NCI-H128 (cell line): ENCODE results near the gene SPATA6L.
A peak's percentile ranks its signal among the peaks of the same experiment; 100 is the strongest.
"Not testable (repeated sequence)": the region's sequence is repeated elsewhere in the genome, so short reads cannot be mapped to it uniquely, and the experiment has no call there.

Experiments
- DNase-seq: peaks from one replicate; lab custom pipeline; 2025; ENCODE audit not compliant: unreplicated experiment; lab: John Stamatoyannopoulos, UW

SPATA6L gene

DNA sequence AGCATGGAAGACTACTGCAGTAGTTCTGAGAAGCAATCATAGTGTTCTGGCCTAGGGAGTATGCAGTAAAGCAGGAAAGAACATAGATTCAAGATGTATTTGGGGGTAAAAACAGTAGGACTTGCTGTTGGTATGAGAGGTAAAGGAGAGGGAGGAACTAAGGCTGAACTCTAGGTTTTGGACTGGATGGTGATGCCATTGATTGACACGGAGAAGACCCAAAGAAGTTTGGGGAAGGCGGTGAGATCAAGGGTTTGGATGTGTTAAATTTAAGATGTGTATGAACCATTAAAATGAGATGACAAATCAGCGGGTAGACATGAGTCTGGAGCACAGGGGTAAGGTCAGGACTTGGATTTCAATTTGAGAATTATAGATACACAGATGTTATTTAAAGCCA is 11.1 kb upstream of the SPATA6L start:
- no peak for DNase-seq

DNA sequence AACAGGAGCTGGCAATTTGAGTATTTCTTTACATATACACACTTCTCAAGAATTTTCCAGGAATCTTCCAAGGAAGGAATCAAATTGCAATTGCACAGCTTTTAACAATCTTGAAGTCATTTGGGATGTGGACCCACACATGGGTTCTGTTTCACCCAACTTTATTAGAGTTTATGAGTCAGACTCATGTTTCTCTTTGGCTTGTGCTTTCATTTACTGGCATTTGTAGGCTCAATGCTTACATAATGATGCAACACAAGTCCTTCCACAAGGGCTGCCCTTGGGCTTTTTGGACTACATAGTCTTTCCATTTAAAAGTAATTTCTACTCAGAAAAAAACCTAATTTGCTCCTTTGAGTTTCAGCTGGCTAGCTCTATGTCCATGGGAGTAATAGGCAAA is 8.5 kb upstream of the SPATA6L start:
- no peak for DNase-seq

DNA sequence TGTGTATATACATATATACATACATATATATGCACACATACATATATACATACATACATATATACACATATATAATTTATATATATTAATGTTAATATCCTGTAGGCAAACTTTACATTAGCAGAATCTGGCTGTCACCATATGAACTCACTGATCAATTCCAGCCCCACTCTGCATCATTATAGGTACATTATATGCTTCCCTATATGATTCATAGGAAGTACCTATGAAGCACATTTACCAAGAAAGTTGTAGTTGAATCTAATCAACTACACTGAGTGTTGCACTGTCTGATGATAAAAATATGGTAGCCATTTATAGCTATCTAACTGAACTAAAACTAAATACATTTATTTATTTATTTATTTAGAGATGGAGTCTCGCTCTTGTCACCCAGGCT is 5.5 kb upstream of the SPATA6L start:
- DNase-seq, result no peak

DNA sequence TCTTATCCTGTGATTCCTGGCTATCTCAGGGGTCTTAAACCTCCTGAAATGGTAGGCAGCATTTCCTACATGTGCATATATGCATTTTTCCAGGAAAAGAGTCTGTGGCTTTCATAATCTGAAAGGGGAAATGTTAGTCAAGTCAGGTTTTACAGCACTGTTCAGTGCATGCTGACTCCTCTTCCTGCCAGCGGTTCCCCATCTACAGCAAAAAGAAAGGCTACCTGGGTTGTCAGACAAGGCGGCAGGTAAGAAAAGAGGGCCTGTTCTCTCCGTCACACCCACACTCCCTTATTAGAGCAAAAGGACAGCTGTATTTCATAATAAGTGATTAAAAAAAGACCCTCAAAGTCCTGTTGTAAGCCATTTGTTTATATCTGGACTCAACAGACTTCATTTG is 4.3 kb upstream of the SPATA6L start:
- DNase-seq, result no peak

DNA sequence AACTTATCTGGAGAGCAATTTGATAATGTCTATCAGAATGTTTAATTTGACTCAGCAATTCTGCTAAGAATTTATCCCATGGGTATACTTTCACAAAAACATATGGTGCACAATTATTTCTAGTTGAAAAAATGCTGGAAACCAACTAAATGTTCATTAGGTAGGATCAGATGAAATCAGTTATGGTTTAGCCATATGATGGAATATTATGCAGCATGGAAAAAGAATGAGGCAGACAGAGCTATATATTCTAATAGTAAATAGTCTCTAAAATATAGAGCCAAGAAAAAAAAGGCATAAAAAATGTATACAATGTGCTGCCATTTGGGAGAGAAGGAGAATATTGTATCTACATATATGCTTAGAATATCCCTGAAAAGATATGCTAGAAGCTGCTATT is 3.6 kb upstream of the SPATA6L start:
- DNase-seq, result no peak

DNA sequence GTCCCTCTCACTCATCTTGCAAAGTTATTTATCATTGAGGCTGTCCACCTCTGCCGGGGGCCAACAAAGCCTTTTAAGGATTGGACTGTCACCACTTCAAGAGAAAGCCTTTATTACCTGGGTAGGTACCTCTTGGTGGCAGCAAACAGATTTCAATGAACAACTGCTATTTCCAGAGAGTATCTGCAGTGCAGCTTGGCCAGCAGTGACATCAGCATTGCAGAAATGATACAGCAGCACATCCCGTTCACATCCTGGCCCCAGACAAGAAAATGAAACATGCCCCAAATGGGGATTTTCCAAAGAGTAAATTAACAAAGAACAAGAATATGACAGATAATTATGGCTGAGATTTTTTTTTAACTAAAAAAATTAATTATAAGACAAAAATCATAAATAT is 2.3 kb upstream of the SPATA6L start:
- DNase-seq, result no peak

DNA sequence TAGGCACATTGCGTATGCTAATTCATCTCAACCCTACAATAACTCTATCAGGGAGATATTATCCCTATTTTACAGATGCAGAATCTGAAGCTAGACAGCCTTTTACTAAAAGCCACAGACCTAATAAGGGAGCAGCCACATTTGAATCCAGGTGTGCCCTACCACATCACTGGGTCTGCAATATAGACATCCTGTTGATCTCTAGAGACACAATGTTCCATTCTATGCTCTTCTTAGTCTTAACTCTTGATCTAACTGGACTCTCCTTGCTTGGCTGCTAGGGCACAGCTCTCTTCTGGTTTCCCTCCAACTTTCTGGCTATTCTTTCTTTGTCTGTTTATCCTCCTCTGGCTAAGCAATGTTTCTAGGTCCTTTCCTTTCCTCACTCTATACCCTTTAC is 1.4 kb upstream of the SPATA6L start:
- no peak for DNase-seq

DNA sequence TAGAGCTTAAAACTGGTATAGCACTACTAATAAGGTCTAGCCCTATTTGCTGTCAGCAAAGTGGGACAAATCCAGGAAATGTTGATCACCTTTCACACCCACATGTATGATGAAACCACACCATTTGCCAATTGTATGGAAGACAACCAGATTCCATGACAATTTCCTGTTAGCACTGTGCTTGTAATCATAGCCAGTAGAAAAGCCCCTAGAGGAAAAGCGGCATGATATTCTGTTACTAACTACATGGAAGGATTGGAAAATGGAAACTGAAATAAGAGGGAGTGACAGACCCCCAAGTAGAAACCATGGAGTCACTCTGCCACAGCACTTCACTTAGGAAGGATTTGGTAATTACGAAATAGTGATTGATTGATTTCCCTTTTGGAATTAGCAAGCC is 923 bp downstream of the SPATA6L start:
- DNase-seq, result no peak

DNA sequence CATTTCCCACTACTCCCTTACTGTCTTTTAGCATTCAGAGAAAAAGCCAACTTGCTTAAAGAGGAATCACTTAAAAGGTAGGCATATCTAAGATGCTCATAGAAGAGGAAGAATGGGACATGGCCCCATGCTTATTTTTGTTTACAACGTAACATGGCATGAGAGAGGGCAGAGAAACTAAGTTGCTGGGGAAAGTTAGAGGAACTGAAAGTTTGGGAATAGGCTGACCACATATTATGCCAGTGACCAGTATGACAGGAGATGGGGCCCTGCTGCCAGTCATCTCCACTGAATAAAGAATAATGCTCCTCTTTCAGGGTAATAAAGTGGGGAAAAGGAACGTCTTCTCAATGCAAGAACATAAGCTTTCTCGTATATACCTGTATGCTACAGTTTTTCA is 2.3 kb downstream of the SPATA6L start:
- DNase-seq, result no peak

DNA sequence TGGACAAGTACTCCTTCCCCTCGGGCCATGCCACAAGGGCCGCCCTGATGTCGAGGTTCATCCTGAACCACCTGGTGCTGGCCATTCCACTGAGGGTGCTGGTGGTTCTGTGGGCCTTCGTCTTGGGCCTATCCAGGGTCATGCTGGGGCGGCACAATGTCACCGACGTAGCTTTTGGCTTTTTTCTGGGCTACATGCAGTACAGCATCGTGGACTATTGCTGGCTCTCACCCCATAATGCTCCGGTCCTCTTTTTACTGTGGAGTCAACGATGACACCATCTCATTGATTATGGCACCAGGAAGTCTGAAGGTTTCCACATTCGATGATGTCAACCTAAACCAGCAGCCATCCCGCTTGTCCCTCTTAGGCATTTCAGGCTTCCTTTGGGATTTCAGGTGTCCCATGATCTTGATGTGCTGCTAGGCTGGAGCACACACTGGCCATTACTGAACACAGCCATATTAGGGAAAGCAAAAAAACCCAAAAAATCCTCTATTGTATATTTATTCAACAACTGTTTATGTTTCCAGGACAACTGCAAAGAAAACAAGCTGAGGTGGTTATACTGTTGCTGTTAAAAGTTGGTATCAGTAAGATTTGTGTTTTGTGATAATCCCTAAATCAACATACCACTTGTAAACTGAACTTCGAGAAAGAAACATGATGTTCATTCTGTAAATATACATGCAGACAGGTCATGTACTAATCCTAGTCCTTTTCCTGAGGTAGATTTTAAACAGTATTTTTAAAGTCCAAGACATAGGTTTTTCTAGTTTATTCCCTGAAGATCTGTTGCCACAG is 3.1 kb downstream of the SPATA6L start:
- DNase-seq, result no peak

DNA sequence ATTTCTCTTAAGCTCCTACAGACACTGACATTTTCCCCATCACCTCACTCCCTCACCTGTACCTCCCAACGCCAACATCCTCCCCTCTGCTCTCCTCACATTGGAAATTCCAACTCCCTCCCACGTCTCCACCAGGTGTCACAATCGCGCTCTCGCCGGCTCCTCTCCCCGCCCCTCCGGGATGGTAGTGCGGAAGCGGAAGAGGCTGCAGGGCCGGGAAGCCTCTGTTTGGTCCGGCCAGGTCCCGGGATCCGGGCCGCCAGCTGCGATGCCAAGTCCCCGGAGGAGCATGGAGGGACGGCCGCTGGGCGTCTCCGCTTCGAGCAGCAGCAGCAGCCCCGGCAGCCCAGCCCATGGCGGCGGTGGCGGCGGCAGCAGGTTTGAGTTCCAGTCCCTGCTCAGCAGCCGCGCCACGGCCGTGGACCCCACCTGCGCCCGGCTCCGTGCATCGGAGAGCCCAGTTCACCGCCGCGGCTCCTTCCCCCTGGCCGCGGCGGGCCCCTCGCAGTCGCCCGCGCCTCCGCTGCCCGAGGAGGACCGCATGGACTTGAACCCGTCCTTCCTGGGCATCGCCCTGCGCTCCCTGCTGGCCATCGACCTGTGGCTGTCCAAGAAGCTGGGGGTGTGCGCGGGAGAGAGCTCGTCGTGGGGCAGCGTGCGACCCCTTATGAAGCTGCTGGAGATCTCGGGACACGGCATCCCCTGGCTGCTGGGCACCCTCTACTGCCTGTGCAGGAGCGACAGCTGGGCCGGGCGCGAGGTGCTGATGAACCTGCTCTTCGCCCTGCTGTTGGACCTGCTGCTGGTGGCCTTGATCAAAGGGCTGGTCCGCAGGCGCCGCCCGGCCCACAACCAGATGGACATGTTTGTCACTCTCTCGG is 3.9 kb downstream of the SPATA6L start, which contains the start of gene PLPP6:
TSS of gene PLPP6 (plus strand) at position 187 of the 881 bp plus-strand sequence. CDS start at position 269, 82 bp downstream.
- DNase-seq, result peak; percentile 83

DNA sequence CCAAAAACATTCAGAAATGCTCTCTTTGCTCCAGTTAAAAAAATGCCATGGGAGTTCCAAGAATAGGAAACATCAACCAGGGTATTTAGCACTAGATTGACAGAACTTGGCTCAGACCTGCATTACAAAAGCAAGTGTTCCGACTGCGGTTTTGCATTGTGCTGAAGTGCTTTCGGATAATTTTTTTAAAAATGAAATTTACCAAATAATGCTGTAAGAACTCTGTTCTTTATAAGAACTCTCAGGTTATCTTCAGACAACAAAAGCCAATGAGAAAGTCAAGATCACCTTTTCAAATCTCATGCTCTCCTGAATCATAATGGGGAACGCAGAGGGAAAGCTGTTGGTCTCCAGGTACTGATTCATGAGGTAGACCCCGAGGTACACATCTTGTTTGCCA is 4.7 kb downstream of the SPATA6L start:
- no peak for DNase-seq

DNA sequence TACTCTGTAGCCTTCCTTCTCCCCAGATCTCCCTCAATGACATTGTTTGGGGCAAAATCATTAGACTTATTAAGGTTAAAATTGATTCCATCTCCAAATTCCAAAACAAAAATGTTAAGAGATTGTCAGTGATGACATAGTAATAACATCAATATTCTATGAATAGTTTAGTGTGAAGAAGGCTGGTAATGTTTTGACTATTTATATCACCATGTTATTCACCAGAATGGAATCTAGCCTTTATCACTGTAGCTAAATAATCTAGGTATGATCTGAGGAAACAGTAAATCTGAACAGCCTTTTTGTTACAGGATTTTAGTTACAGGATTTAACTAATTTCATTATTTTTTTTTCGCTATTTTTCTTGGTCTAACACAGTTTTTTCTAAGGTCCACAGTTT is 5.1 kb downstream of the SPATA6L start:
- no peak for DNase-seq

DNA sequence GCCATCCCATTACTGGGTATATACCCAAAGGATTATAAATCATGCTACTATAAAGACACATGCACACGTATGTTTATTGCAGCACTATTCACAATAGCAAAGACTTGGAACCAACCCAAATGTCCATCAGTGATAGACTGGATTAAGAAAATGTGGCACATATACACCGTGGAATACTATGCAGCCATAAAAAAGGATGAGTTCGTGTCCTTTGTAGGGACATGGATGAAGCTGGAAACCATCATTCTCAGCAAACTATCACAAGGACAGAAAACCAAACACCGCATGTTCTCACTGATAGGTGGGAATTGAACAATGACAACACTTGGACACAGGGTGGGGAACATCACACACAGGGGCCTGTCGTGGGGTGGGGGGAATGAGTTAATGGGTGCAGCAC is 5.6 kb downstream of the SPATA6L start:
- not testable (repeated sequence) for DNase-seq

DNA sequence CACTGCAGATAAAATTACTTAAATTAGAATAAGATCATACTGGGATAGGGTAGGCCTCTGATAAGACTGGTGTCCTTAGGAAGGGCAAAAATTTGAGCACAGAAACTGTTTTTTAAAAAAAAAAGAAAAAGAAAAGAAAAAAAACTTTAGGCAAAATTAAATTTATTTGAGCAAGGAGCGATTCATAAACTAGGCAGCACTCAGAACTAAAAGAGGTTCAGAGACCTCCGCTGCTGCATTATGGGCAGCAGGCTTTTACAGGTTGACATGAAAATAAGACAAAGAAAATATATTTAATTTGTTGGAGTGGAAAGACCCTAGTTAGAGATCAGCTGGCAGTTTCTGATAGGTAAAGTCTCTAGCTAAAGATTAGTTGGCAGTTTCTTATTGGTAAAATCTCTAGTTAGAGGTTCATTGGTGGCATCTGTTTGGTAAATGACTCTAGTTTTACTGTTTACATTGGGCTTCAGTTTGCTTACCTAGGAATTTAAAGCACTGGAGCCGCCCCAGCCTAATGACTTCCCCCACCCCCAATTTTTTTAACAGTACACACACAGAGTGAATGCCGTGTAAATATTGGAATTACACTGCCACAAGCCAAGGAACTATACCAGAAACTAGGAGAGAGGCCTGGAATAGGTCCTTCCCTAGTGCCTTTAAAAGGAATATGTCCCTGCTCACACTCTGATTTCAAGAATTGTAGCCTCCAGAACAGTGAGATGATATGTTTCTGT is 8.7 kb downstream of the SPATA6L start:
- no peak for DNase-seq

DNA sequence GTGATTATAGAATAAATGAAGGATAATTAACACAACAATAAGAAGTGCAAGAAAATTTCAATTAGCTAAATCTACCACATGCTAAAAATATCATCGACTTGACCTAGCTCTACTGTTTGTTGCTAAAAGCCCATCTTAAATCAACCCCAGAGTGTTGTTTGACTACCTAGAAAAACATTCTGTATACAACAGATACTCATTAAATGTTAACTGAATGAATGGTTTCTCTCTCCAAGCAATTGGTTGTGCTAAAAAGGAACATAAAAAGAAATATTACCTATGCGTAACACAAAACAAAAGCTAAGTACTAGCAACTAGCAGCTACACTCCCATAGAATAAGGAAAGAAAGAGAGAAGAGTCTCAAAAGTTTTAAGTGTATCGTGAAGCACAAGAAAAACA is 9.7 kb downstream of the SPATA6L start:
- DNase-seq, result no peak

DNA sequence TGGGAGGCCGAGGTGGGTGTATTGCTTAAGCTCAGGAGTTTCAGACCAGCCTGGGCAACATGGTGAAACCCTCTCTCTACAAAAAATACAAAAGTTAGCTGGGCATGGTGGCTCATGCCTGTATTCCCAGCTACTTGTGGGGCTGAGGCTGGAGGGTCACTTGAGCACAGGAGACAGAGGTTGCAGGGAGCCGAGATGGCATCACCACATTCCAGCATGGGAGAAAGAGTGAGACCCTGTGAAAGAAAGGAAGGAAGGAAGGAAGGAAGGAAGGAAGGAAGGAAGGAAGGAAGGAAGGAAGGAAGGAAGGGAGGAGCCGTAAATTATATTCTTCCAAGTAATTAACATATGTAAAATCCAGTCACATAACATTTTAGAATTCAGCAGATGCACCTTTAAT is 10.1 kb downstream of the SPATA6L start:
- not testable (repeated sequence) for DNase-seq

DNA sequence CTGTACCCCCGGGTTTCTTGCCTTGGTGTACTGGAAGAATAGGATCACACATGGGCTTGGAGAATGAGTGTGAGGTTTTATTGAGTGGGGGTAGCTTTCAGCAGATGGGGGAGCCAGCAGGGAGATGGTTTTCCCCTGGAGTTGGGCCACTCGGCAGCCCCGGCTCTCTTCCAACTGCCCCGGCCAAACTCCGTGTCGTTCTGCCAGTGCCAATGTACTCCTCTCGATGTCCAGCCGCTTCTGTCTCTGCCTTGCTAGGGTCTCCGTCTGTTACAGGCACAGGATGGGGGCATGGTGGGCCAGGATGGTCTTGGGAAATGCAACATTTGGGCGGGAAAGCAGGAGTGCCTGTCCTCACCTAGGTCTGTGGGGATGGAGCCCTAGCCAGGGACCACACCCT is 11.7 kb downstream of the SPATA6L start:
- DNase-seq, result no peak

DNA sequence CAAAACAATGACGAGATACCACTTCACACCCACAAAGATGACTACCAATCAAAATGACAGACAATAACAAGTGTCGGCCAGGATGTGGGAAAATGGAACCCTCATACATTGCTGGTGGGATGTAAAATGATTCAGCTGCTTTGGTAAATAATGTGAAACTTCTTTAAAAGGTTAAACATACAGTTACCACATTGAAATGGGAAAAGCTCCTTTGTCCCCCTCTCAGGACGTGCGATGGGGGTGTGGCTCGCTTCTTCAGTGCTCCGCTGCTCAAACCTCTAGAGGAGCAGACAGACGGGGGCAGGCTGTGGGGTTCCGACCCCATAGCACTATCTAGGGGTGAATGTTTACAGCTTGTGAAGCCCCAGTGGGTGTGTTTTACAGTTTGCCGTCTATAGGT is 12.2 kb downstream of the SPATA6L start:
- DNase-seq, result no peak

DNA sequence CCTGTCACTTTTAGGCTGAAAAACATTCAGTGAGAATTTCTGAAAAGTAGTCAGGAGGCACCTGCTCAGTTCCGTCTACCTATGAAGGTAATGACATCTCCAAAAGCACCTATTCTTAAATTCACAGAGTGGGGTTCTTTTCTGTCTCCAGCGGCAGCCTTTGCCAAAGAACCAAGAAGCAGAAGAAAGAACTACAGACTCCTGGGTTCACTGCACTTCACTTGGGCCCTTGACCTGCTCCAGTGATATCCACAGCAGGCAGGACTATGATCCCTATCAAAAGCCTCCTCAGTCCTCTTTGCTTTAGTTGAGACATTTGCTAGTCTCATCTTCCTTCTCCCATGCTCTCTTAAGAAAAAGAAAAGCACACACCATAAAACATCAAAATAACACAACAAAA is 23.9 kb downstream of the SPATA6L start:
- DNase-seq, result no peak

DNA sequence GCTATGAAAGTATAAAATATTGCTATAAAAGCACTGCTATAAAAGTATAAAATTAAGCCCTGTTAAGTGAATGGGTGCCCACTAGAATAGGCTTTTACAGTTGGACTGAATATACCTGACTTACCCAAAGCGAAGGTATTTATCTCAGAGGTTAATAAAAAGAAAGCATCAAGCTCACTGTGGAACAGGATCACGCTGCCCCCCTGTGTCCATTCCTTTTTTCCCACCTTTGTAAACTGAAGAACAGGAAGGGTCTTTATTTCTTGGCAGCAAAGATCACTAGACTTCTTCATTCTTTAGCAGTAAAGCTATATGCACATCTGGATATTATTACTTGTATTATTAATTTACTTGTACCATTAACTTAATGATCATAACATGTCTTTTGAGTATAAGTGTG is 26.3 kb downstream of the SPATA6L start:
- DNase-seq, result no peak

DNA sequence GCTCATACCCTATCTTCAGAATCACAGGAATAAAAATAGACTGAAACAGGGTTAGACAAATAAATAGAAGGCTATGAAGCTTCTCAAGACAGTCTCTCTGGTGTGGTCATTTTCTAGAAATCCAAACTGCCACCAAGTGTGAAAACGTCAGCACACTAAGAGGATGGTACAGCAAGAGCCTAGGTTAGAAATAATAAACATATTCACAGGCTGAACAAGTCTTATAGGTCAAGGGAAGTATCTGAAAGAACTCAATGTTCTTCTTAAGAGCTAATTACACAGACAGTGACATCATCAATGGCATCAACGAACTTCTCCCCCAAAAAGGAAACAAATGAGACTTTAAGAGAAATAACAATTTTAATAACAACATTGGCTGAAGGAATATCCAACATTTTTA is 26.9 kb downstream of the SPATA6L start:
- DNase-seq, result no peak
